ENCODE results near the gene FIGNL2. TPM values are rescaled to one million over a fixed set of nuclear protein-coding genes. Genes with fewer than 3 reads are reported as not detected.

Gene FIGNL2
- total and polyA plus RNA-seq, 2 of the 13 experiments (the other 11 are each of a cell fraction or from before 2014, with no cell fraction given) = 0.82 to 1.00 TPM

DNA sequence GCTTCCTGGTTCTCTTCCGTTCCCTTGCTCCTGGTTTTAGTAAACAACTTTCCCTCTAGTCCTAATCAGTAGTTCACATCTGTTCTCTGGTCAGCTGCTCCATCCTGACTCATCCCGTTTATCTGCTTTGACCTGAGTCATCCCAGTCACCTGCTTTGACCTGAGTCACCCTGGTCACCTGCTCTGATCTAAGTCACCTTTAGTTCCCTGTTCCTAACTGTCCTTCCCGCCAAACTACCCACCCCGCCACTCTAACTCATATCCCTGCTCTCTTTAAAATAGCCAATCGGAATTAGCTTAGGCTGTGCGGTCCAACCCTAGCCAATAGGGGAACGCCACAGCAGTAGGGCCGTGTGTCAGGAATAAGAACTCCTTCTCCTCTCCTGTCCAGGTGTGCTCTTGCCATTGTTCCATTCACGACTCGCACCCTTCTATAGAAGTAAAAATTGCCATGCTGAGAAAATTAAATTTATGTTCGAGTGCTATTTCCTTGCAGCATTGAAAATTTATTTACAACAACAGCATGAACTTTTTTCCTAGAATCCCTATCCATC lies 36.2 kb upstream of the FIGNL2 start (continued):
- TF ChIP-seq, protein P1, sequence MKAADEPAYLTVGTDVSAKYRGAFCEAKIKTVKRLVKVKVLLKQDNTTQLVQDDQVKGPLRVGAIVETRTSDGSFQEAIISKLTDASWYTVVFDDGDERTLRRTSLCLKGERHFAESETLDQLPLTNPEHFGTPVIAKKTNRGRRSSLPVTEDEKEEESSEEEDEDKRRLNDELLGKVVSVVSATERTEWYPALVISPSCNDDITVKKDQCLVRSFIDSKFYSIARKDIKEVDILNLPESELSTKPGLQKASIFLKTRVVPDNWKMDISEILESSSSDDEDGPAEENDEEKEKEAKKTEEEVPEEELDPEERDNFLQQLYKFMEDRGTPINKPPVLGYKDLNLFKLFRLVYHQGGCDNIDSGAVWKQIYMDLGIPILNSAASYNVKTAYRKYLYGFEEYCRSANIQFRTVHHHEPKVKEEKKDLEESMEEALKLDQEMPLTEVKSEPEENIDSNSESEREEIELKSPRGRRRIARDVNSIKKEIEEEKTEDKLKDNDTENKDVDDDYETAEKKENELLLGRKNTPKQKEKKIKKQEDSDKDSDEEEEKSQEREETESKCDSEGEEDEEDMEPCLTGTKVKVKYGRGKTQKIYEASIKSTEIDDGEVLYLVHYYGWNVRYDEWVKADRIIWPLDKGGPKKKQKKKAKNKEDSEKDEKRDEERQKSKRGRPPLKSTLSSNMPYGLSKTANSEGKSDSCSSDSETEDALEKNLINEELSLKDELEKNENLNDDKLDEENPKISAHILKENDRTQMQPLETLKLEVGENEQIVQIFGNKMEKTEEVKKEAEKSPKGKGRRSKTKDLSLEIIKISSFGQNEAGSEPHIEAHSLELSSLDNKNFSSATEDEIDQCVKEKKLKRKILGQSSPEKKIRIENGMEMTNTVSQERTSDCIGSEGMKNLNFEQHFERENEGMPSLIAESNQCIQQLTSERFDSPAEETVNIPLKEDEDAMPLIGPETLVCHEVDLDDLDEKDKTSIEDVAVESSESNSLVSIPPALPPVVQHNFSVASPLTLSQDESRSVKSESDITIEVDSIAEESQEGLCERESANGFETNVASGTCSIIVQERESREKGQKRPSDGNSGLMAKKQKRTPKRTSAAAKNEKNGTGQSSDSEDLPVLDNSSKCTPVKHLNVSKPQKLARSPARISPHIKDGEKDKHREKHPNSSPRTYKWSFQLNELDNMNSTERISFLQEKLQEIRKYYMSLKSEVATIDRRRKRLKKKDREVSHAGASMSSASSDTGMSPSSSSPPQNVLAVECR (CRISPR knock-in tag; IDR thresholded peaks at IDR 0.05; ENCODE audit: borderline replicate concordance) = no peak
- peak; percentile 36; the same call in 1 of the 2 replicates for TF ChIP-seq RAD51 (IDR thresholded peaks at IDR 0.05; ENCODE audit: borderline replicate concordance)
- TF ChIP-seq RXRB (CRISPR knock-in tag; IDR thresholded peaks at IDR 0.05; ENCODE audit: borderline replicate concordance) = peak; percentile 83; the same call in 1 of the 2 replicates
- TF ChIP-seq MEIS1 (CRISPR knock-in tag; IDR thresholded peaks at IDR 0.05; ENCODE audit: borderline replicate concordance) = no peak
- no peak for TF ChIP-seq BATF2 (CRISPR knock-in tag; IDR thresholded peaks at IDR 0.05)
- TF ChIP-seq, protein P2, sequence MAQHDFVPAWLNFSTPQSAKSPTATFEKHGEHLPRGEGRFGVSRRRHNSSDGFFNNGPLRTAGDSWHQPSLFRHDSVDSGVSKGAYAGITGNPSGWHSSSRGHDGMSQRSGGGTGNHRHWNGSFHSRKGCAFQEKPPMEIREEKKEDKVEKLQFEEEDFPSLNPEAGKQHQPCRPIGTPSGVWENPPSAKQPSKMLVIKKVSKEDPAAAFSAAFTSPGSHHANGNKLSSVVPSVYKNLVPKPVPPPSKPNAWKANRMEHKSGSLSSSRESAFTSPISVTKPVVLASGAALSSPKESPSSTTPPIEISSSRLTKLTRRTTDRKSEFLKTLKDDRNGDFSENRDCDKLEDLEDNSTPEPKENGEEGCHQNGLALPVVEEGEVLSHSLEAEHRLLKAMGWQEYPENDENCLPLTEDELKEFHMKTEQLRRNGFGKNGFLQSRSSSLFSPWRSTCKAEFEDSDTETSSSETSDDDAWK (CRISPR knock-in tag; IDR thresholded peaks at IDR 0.05) = no peak

All from HepG2 (cell line).